Measurements from ENCODE around the gene LCK. TPM values are rescaled to one million over a fixed set of nuclear protein-coding genes. Genes with fewer than 3 reads are reported as not detected.

The LCK gene
- total and polyA plus RNA-seq, 9 of the 15 experiments (the other 6 are each of a cell fraction or from before 2014, with no cell fraction given), result 0.04 to 0.47 (median 0.13) TPM; not detected in 6

GRCh38 chr1:32239337-32239736, 11.7 kb upstream of the LCK start:
- in situ Hi-C loops (cut with MboI), result no loop called here
- POLR2A ChIA-PET, result interaction anchor here (1.1 to 2.0 kb wide), 4 partner anchors 8 to 97 kb away, joined by 3 to 7 read pairs (median 4); partner anchors contain the start of gene MARCKSL1
- no TSS peak for BruUV-seq (replicated peaks)
- TF ChIP-seq SETDB1 (IDR thresholded peaks at IDR 0.05; ENCODE audit: low read length) (no peak), ZNF583 (CRISPR knock-in tag; IDR thresholded peaks at IDR 0.05) (no peak), ZNF347 (CRISPR knock-in tag; IDR thresholded peaks at IDR 0.05; ENCODE audit: low read depth) (no peak), TRIM25 (IDR thresholded peaks at IDR 0.05; ENCODE audit: borderline replicate concordance) (no peak), CHD7 (IDR thresholded peaks at IDR 0.05; ENCODE audit: low read depth, low read length) (no peak), TAF1 (IDR thresholded peaks at IDR 0.05; ENCODE audit: control insufficient read depth, extremely low read depth, insufficient read depth, low read length, severe bottlenecking) (no peak), PYGO2 (tag; IDR thresholded peaks at IDR 0.05) (no peak), NFE2L1 (tag; IDR thresholded peaks at IDR 0.05; ENCODE audit: borderline replicate concordance, low read depth) (no peak), ZNF121 (CRISPR knock-in tag; conservative IDR thresholded peaks at IDR 0.05) (no peak), XRCC4 (IDR thresholded peaks at IDR 0.05; ENCODE audit: extremely low read depth, insufficient read depth, insufficient read length) (no peak)

More at GRCh38 chr1:32239337-32239736, 11.7 kb upstream of the LCK start:
- DNase-seq (ENCODE audit: extremely low read depth in 1 of 4, low spot score in 3 of 4) (no peak), FAIRE-seq (no peak), ATAC-seq (no peak)
- peaks cover 3% of the 10 kb centered on the region for H3K9me1 ChIP-seq (ENCODE audit: control insufficient read depth, insufficient read depth, low read length)
- H3K4me1 ChIP-seq (replicated peaks in 1 of 2; ENCODE audit: control insufficient read depth in 2 of 2, insufficient read depth in 2 of 2, low read length in 2 of 2), result peaks cover 29 to 35% of the 10 kb centered on the region in 2 experiments; a peak in 4 of 5 replicates
- no peaks in the 10 kb centered on the region for H3K9me3 ChIP-seq (replicated peaks; ENCODE audit: control insufficient read depth, insufficient read depth, low read depth, low read length)
- no peak overlapping the region for H2AFZ ChIP-seq (ENCODE audit: low read depth, low read length)
- H3K27me3 ChIP-seq (ENCODE audit: control insufficient read depth in 2 of 2, insufficient read depth in 2 of 2, low read length in 2 of 2), result no peaks in the 10 kb centered on the region
- H4K20me1 ChIP-seq (replicated peaks; ENCODE audit: control insufficient read depth, insufficient read depth, low read length), result no peaks in the 10 kb centered on the region
- no peak overlapping the region for H3K4me3 ChIP-seq
- 30% methylated on average over 4 of the region's 4 CpGs for WGBS (ENCODE audit: insufficient coverage, low coverage, missing lambda C conversion rate)
- intact Hi-C loops (cut with micrococcal nuclease), result no loop called here
- H3K79me2 ChIP-seq (ENCODE audit: control insufficient read depth, insufficient read depth, low read length), result no peaks in the 10 kb centered on the region
- H3K36me3 ChIP-seq (ENCODE audit: control insufficient read depth, insufficient read depth, low read length), result no peaks in the 10 kb centered on the region
- H3K4me2 ChIP-seq (ENCODE audit: insufficient read depth, low read length), result no peak overlapping the region
- H3K27ac ChIP-seq (ENCODE audit: extremely low read depth, low read depth, low read length), result no peak overlapping the region
- no peak overlapping the region for H3K9ac ChIP-seq (ENCODE audit: insufficient read depth in 1 of 2, low read depth in 2 of 2, low read length in 2 of 2)
- CTCF ChIA-PET (ENCODE audit: low intra/inter-chr PET ratio), result no interaction called here

All from K562 (cell line).